SK-N-SH treated with all-trans-retinoic acid at 6 μM for 48 hours (cell line): ENCODE results near the gene POLR2H.

Source experiments
- ATAC-seq: fragments of 200-7000 bp; cut with Tn5 transposase; 3 replicates; pipeline ENCODE4 v1.9.1; 2020; ENCODE audit warnings: mild to moderate bottlenecking, moderate library complexity
- BACH2 ChIP-seq: fragments of 250-450 bp; sonication (Bioruptor Pico); IDR thresholded peaks from 2 replicates; pipeline ENCODE4 v1.9.0; 2021; ENCODE audit warnings: mild to moderate bottlenecking, borderline replicate concordance
- CREB5 ChIP-seq: fragments of 250-450 bp; sonication (Bioruptor Pico); IDR thresholded peaks from 2 replicates; pipeline ENCODE4 v1.5.1; 2020; ENCODE audit warnings: low read depth, mild to moderate bottlenecking, moderate library complexity
- CSDC2 ChIP-seq: fragments of 250-450 bp; sonication (Bioruptor Pico); IDR thresholded peaks from 2 replicates; pipeline ENCODE4 v1.5.0; 2020; ENCODE audit warnings: mild to moderate bottlenecking, moderate library complexity
- GLIS3 ChIP-seq: fragments of 250-450 bp; sonication (Bioruptor Pico); IDR thresholded peaks from 2 replicates; pipeline ENCODE4 v1.5.0; 2020; ENCODE audit warnings: mild to moderate bottlenecking, moderate library complexity
- OSR1 ChIP-seq: fragments of 250-450 bp; sonication (Bioruptor Pico); IDR thresholded peaks from 2 replicates; pipeline ENCODE4 v1.8.0; 2022; ENCODE audit warnings: moderate library complexity, mild to moderate bottlenecking, inconsistent platforms
- POU6F1 ChIP-seq: fragments of 250-450 bp; sonication (Bioruptor Pico); IDR thresholded peaks from 2 replicates; pipeline ENCODE4 v1.8.0; 2021; ENCODE audit warnings: low read depth, mild to moderate bottlenecking, moderate library complexity, borderline replicate concordance
- PPARA ChIP-seq: fragments of 250-450 bp; sonication (Bioruptor Pico); IDR thresholded peaks from 2 replicates; pipeline ENCODE4 v1.5.0; 2020; ENCODE audit warnings: mild to moderate bottlenecking, borderline replicate concordance
- RARB ChIP-seq: fragments of 250-450 bp; sonication (Bioruptor Pico); IDR thresholded peaks from 2 replicates; pipeline ENCODE4 v1.8.0; 2021; ENCODE audit warnings: mild to moderate bottlenecking, moderate library complexity
- SNAI2 ChIP-seq: fragments of 250-450 bp; sonication (Bioruptor Pico); IDR thresholded peaks from 2 replicates; pipeline ENCODE4 v1.5.0; 2020; ENCODE audit warnings: mild to moderate bottlenecking, moderate library complexity
- TCF4 ChIP-seq: fragments of 250-450 bp; sonication (Bioruptor Pico); IDR thresholded peaks from 2 replicates; pipeline ENCODE4 v1.8.0; 2021; ENCODE audit warnings: mild to moderate bottlenecking, moderate library complexity, borderline replicate concordance
- TOX ChIP-seq: fragments of 250-450 bp; sonication (Bioruptor Pico); IDR thresholded peaks from 2 replicates; pipeline ENCODE4 v1.8.0; 2021; ENCODE audit warnings: mild to moderate bottlenecking, moderate library complexity, borderline replicate concordance
- TSHZ2 ChIP-seq: fragments of 250-450 bp; sonication (Bioruptor Pico); IDR thresholded peaks from 2 replicates; pipeline ENCODE4 v1.5.0; 2020; ENCODE audit warnings: mild to moderate bottlenecking, moderate library complexity
- ZC3H10 ChIP-seq: fragments of 250-450 bp; sonication (Bioruptor Pico); IDR thresholded peaks from 2 replicates; pipeline ENCODE4 v1.5.1; 2021; ENCODE audit warnings: mild to moderate bottlenecking, moderate library complexity
- ZFP3 ChIP-seq: fragments of 250-450 bp; sonication (Bioruptor Pico); IDR thresholded peaks from 2 replicates; pipeline ENCODE4 v1.5.0; 2020; ENCODE audit warnings: mild to moderate bottlenecking, moderate library complexity
- ZNF70 ChIP-seq: fragments of 450-650 bp; formaldehyde crosslinking; IDR thresholded peaks from 2 replicates; pipeline ENCODE4 v1.5.0; 2020; ENCODE audit warnings: mild to moderate bottlenecking, moderate library complexity
- TF ChIP-seq, protein P1 (sequence below): fragments of 250-450 bp; sonication (Bioruptor Pico); IDR thresholded peaks from 2 replicates; pipeline ENCODE4 v1.8.0; 2020; ENCODE audit warnings: mild to moderate bottlenecking, moderate library complexity, borderline replicate concordance

The POLR2H gene

GRCh38 chr3:184346480-184347190 lies 14.9 kb upstream of the POLR2H start:
- no peak for ATAC-seq
- no peak for TF ChIP-seq ZFP3 (CRISPR knock-in tag)
- no peak for TF ChIP-seq PPARA
- TF ChIP-seq CREB5, result no peak
- TF ChIP-seq TSHZ2, result no peak
- TF ChIP-seq ZC3H10 (CRISPR knock-in tag), result no peak
- no peak for TF ChIP-seq OSR1 (CRISPR knock-in tag)

GRCh38 chr3:184347321-184348056 lies 14.0 kb upstream of the POLR2H start:
- TF ChIP-seq OSR1 (CRISPR knock-in tag) (no peak), TCF4 (CRISPR knock-in tag) (no peak)
- no peak for ATAC-seq

GRCh38 chr3:184348057-184348382 lies 13.5 kb upstream of the POLR2H start:
- TF ChIP-seq PPARA (no peak), CREB5 (no peak), ZNF70 (CRISPR knock-in tag) (no peak), SNAI2 (no peak), OSR1 (CRISPR knock-in tag) (no peak), ZC3H10 (CRISPR knock-in tag) (no peak), TSHZ2 (no peak), CSDC2 (CRISPR knock-in tag) (no peak), RARB (no peak), TOX (CRISPR knock-in tag) (no peak), GLIS3 (CRISPR knock-in tag) (no peak), ZFP3 (CRISPR knock-in tag) (no peak), POU6F1 (no peak), BACH2 (CRISPR knock-in tag) (no peak)
- TF ChIP-seq, protein P1, sequence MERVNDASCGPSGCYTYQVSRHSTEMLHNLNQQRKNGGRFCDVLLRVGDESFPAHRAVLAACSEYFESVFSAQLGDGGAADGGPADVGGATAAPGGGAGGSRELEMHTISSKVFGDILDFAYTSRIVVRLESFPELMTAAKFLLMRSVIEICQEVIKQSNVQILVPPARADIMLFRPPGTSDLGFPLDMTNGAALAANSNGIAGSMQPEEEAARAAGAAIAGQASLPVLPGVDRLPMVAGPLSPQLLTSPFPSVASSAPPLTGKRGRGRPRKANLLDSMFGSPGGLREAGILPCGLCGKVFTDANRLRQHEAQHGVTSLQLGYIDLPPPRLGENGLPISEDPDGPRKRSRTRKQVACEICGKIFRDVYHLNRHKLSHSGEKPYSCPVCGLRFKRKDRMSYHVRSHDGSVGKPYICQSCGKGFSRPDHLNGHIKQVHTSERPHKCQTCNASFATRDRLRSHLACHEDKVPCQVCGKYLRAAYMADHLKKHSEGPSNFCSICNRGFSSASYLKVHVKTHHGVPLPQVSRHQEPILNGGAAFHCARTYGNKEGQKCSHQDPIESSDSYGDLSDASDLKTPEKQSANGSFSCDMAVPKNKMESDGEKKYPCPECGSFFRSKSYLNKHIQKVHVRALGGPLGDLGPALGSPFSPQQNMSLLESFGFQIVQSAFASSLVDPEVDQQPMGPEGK (CRISPR knock-in tag), result no peak
- ATAC-seq, result no peak
